SU-DHL-6 (cell line): ENCODE results near the gene AP1S1.

Source experiments
- H2AFZ ChIP-seq: fragments of 200-600 bp; sonication (generic); 2 replicates; pipeline ENCODE4 v1.6.1; 2014; ENCODE audit warnings: low read depth, mild to moderate bottlenecking, moderate library complexity, mixed read lengths, antibody characterized with exemption, low read length; ENCODE audit not compliant: severe bottlenecking
- H3F3A ChIP-seq: fragments of 200-600 bp; shearing (Covaris generic); 2 replicates; pipeline ENCODE4 v1.6.0; 2016; ENCODE audit warnings: antibody characterized with exemption, mild to moderate bottlenecking; ENCODE audit not compliant: insufficient read depth
- H3K27ac ChIP-seq: fragments of 200-600 bp; sonication (generic); 2 replicates; pipeline ENCODE4 v1.5.1; 2016; ENCODE audit warnings: low read depth, mild to moderate bottlenecking, low read length, moderate library complexity, mixed read lengths
- H3K27me3 ChIP-seq: fragments of 200-600 bp; sonication (generic), shearing (Covaris generic); 2 replicates; pipeline ENCODE4 v1.6.0; 2014; ENCODE audit warnings: mild to moderate bottlenecking, low read length
- H3K36me3 ChIP-seq: fragments of 200-600 bp; sonication (generic); 2 replicates; pipeline ENCODE4 v1.6.1; 2014; ENCODE audit warnings: mild to moderate bottlenecking, low read length, mixed read lengths
- H3K4me2 ChIP-seq: fragments of 300-600, 200-600 bp; shearing (Covaris generic), sonication (generic); 2 replicates; pipeline ENCODE4 v1.6.0; 2014; ENCODE audit warnings: low read length, low read depth, mild to moderate bottlenecking; ENCODE audit not compliant: poor library complexity, severe bottlenecking
- H3K4me3 ChIP-seq: fragments of 200-600 bp; sonication (generic); 2 replicates; pipeline ENCODE4 v1.5.1; 2014; ENCODE audit warnings: antibody characterized with exemption, low read length, mild to moderate bottlenecking, mixed read lengths; ENCODE audit not compliant: insufficient read depth, poor library complexity, severe bottlenecking
- H3K79me2 ChIP-seq: fragments of 200-600 bp; sonication (generic); 2 replicates; pipeline ENCODE4 v1.6.1; 2014; ENCODE audit warnings: mild to moderate bottlenecking, low read length, moderate library complexity; ENCODE audit not compliant: insufficient read depth
- H3K9ac ChIP-seq: fragments of 200-600 bp; sonication (generic); 2 replicates; pipeline ENCODE4 v1.7.0; 2014; ENCODE audit warnings: mild to moderate bottlenecking, low read length
- H3K9me2 ChIP-seq: fragments of 200-600 bp; sonication (generic); replicated peaks from 2 replicates; pipeline ENCODE4 v1.6.1; 2014; ENCODE audit warnings: low read length; ENCODE audit not compliant: insufficient read depth
- H3K9me3 ChIP-seq: fragments of 200-600 bp; sonication (generic); 2 replicates; pipeline ENCODE4 v1.6.1; 2014; ENCODE audit warnings: low read length, mixed read lengths; ENCODE audit not compliant: insufficient read depth
- H4K20me1 ChIP-seq: fragments of 200-600 bp; sonication (generic); 2 replicates; pipeline ENCODE4 v1.6.1; 2014; ENCODE audit warnings: low read depth, mild to moderate bottlenecking, antibody characterized with exemption, low read length, moderate library complexity, mixed read lengths
- EZH2phosphoT487 ChIP-seq: fragments of 200-600 bp; sonication (generic), shearing (Covaris generic); conservative IDR thresholded peaks from 2 replicates; pipeline ENCODE4 v1.6.1; 2018; ENCODE audit warnings: mild to moderate bottlenecking, antibody characterized with exemption, low read length, moderate library complexity, mixed read lengths
- TF ChIP-seq, protein P1 (sequence below): fragments of 200-600 bp; sonication (generic); IDR thresholded peaks from one replicate; pipeline ENCODE4 v1.5.1; 2017; ENCODE audit warnings: antibody characterized with exemption, mild to moderate bottlenecking, low read length, moderate library complexity; ENCODE audit not compliant: insufficient read depth, poor library complexity, severe bottlenecking

AP1S1 gene

DNA sequence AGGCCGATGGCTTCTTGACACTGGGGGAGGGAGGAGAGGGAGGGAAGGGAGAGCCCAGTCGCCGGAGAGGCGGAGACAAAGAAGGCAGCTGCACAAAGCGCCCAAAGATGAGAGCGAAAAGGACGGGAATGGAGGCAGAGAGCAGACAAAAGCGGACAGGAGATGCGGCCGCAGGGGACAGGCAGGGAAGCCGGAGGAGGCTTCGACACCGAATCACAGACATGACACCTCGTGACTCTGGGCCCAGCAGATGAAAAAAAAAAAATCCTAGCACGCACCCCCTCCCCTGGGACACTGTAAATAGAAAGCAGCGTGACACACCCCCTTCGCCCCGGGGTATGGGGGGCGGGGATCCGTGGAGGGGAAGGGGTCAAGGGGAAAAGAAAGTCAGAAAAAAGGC is 24.8 kb downstream of the AP1S1 start:
- no peak for TF ChIP-seq EZH2phosphoT487
- TF ChIP-seq, protein P1, sequence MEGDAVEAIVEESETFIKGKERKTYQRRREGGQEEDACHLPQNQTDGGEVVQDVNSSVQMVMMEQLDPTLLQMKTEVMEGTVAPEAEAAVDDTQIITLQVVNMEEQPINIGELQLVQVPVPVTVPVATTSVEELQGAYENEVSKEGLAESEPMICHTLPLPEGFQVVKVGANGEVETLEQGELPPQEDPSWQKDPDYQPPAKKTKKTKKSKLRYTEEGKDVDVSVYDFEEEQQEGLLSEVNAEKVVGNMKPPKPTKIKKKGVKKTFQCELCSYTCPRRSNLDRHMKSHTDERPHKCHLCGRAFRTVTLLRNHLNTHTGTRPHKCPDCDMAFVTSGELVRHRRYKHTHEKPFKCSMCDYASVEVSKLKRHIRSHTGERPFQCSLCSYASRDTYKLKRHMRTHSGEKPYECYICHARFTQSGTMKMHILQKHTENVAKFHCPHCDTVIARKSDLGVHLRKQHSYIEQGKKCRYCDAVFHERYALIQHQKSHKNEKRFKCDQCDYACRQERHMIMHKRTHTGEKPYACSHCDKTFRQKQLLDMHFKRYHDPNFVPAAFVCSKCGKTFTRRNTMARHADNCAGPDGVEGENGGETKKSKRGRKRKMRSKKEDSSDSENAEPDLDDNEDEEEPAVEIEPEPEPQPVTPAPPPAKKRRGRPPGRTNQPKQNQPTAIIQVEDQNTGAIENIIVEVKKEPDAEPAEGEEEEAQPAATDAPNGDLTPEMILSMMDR: no peak
- no peaks in the 10 kb centered on the region for H3F3A ChIP-seq
- no peak overlapping the region for H2AFZ ChIP-seq
- no peak overlapping the region for H3K27ac ChIP-seq
- H3K4me3 ChIP-seq: no peak overlapping the region
- H3K36me3 ChIP-seq: no peaks in the 10 kb centered on the region
- H3K27me3 ChIP-seq: no peaks in the 10 kb centered on the region
- H3K9me3 ChIP-seq: no peaks in the 10 kb centered on the region
- no peaks in the 10 kb centered on the region for H4K20me1 ChIP-seq
- H3K4me2 ChIP-seq: no peak overlapping the region
- H3K9ac ChIP-seq: no peak overlapping the region
- no peaks in the 10 kb centered on the region for H3K9me2 ChIP-seq
- no peaks in the 10 kb centered on the region for H3K79me2 ChIP-seq

DNA sequence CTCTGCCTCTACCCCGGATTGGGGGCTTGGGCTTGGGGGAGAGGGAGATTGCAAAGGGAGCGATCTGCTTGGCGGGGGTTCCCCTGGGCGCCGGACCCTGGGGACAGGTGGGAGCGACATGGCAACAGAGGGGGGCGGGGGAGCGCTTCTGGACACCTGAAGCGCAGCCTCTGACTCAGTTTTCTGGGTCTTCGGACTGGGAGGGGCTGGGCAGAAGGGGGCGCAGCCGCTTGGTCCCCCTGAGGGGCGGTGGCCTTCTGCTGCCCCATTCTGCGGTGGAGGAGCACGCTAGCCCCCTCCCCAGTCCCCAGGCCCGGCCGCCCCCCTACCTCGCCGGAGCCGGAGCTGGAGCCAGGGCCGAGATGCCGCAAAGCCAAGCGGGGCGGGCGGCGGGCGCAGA is 25.4 kb downstream of the AP1S1 start:
- Histone ChIP-seq H3K4me2 (no peak overlapping the region), H3K36me3 (no peaks in the 10 kb centered on the region), H3K4me3 (no peak overlapping the region), H3F3A (no peaks in the 10 kb centered on the region), H3K9ac (no peak overlapping the region), H3K9me3 (no peaks in the 10 kb centered on the region), H3K79me2 (no peaks in the 10 kb centered on the region), H4K20me1 (no peaks in the 10 kb centered on the region), H3K9me2 (no peaks in the 10 kb centered on the region), H2AFZ (no peak overlapping the region), H3K27ac (no peak overlapping the region), H3K27me3 (no peaks in the 10 kb centered on the region)
- no peak for TF ChIP-seq EZH2phosphoT487
- TF ChIP-seq, protein P1: no peak

DNA sequence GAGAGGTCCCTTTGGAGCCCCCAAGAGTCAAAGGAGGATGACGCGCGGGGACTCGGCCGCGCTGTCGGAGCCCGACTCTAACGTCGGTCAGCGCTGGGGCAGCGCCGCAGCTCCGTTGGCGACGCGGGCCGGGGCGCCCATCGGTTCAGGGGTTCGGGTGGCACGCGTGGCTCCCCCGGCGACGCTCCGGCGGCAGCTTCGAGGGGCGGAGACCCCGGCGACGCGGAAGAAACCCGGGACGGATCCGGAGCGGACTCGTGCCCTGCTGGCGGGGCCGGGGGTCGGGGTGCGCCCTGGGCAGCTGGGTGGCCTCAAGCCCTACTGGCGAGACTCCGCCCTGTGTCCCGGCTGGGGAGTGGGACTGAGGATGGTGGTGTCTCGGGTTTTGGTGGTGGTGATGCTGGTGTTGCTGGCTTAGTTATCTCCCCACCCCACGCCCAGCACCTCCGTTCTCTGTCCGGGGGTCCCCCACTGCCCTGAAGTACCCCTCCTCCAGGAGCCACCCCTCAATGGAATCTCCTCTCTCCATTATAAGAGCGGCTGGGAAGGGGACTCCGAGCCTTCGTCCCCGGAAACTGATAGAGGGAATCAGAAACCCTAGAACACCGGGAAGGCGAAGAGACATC is 26.0 kb downstream of the AP1S1 start, which contains the start of gene NAT16:
NAT16 (minus strand) TSS at position 164 of the 626 bp plus-strand sequence. CDS start 5,486 bp downstream, outside the sequence.
- no peak for TF ChIP-seq EZH2phosphoT487
- TF ChIP-seq, protein P1: no peak
- H3K4me3 ChIP-seq: no peak within 1 kb of the TSS
- H4K20me1 ChIP-seq: no peaks in the 10 kb centered on the region
- no peaks in the 10 kb centered on the region for H3K9me2 ChIP-seq
- no peaks in the 10 kb centered on the region for H3K9me3 ChIP-seq
- H2AFZ ChIP-seq: no peak within 1 kb of the TSS
- no peaks in the 10 kb centered on the region for H3K79me2 ChIP-seq
- H3K36me3 ChIP-seq: no peaks in the 10 kb centered on the region
- no peak within 1 kb of the TSS for H3K27ac ChIP-seq
- H3K4me2 ChIP-seq: no peak within 1 kb of the TSS
- no peaks in the 10 kb centered on the region for H3K27me3 ChIP-seq
- H3K9ac ChIP-seq: no peak within 1 kb of the TSS
- H3F3A ChIP-seq: no peaks in the 10 kb centered on the region
